ENCODE data around the gene KLHL25.
"Not testable (repeated sequence)": the region's sequence is repeated elsewhere in the genome, so short reads cannot be mapped to it uniquely, and the experiment has no call there.

Gene KLHL25

GRCh38 chr15:85804481-85805170 lies 9.9 kb upstream of the KLHL25 start:
- no peak for DNase-seq (ENCODE audit: low spot score)
- FAIRE-seq: no peak

- not testable (repeated sequence) for FAIRE-seq; DNase-seq (ENCODE audit: low spot score)
Observed at GRCh38 chr15:85802617-85803016, 7.9 kb upstream of the KLHL25 start.

GRCh38 chr15:85800478-85801123 lies 5.9 kb upstream of the KLHL25 start:
- DNase-seq (ENCODE audit: low spot score) (peak; percentile 72), FAIRE-seq (peak; percentile 85)

GRCh38 chr15:85796371-85796770 lies 1.6 kb upstream of the KLHL25 start:
- not testable (repeated sequence) for FAIRE-seq; DNase-seq (ENCODE audit: low spot score)

GRCh38 chr15:85795337-85796305 lies 896 bp upstream of the KLHL25 start:
- FAIRE-seq (no peak), DNase-seq (ENCODE audit: low spot score) (no peak)

- no peak for DNase-seq (ENCODE audit: low spot score)
- FAIRE-seq: no peak
Observed at GRCh38 chr15:85793641-85794597, 806 bp downstream of the KLHL25 start.

GRCh38 chr15:85792912-85793590 lies 1.7 kb downstream of the KLHL25 start:
- FAIRE-seq (no peak), DNase-seq (ENCODE audit: low spot score) (no peak)

- FAIRE-seq (no peak), DNase-seq (ENCODE audit: low spot score) (no peak)
Observed at GRCh38 chr15:85792102-85792731, 2.5 kb downstream of the KLHL25 start.

GRCh38 chr15:85789496-85789875 lies 5.2 kb downstream of the KLHL25 start:
- DNase-seq (ENCODE audit: low spot score) (no peak), FAIRE-seq (no peak)

- DNase-seq (ENCODE audit: low spot score) (no peak), FAIRE-seq (no peak)
Observed at GRCh38 chr15:85788771-85789495, 5.8 kb downstream of the KLHL25 start.

GRCh38 chr15:85786781-85787114 lies 8.0 kb downstream of the KLHL25 start:
- FAIRE-seq (no peak), DNase-seq (ENCODE audit: low spot score) (no peak)

- peak; percentile 58 for DNase-seq (ENCODE audit: low spot score)
- FAIRE-seq: peak; percentile 49
Observed at GRCh38 chr15:85785887-85786780, 8.6 kb downstream of the KLHL25 start.

- DNase-seq (ENCODE audit: low spot score) (no peak), FAIRE-seq (no peak)
Observed at GRCh38 chr15:85782064-85782463, 12.7 kb downstream of the KLHL25 start.

GRCh38 chr15:85781099-85781498 lies 13.6 kb downstream of the KLHL25 start:
- FAIRE-seq (no peak), DNase-seq (ENCODE audit: low spot score) (no peak)

- DNase-seq (ENCODE audit: low spot score) (no peak), FAIRE-seq (no peak)
Observed at GRCh38 chr15:85780225-85780985, 14.3 kb downstream of the KLHL25 start.

GRCh38 chr15:85779249-85779648 lies 15.5 kb downstream of the KLHL25 start:
- no peak for FAIRE-seq
- no peak for DNase-seq (ENCODE audit: low spot score)

- FAIRE-seq: no peak
- no peak for DNase-seq (ENCODE audit: low spot score)
Observed at GRCh38 chr15:85778107-85778776, 16.5 kb downstream of the KLHL25 start.
